ENCODE data around the gene INO80B.
"Not testable (repeated sequence)": the region's sequence is repeated elsewhere in the genome, so short reads cannot be mapped to it uniquely, and the experiment has no call there.

INO80B gene

DNA sequence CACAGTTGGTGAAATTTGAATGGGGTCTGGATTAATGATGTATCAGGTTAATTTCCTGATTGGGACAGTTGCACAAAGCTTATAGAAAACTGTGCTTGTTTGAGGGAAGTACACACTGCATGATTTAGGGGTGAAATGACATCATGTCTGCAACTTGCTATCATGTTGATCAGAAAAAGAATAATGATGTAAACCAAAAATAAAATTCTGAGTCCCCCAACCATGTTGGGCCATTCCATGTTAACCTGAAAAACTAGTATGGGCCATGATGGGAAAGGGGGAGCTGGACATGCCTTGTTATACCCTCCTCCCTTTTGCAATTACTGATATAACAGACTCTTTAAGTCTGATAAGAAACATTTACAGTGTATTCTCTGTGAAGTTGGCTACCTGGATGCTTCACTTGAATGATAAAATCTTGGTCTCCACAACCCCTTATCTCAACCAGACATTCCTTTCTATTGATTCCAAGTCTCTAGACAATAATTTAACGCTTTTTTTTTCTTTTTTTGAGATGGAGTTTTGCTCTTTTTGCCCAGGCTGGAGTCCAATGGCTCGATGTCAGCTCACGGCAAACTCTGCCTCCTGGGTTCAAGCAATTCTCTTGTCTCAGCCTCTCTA lies 4.2 kb upstream of the INO80B start:
- no peak for DNase-seq (ENCODE audit: low spot score)

DNA sequence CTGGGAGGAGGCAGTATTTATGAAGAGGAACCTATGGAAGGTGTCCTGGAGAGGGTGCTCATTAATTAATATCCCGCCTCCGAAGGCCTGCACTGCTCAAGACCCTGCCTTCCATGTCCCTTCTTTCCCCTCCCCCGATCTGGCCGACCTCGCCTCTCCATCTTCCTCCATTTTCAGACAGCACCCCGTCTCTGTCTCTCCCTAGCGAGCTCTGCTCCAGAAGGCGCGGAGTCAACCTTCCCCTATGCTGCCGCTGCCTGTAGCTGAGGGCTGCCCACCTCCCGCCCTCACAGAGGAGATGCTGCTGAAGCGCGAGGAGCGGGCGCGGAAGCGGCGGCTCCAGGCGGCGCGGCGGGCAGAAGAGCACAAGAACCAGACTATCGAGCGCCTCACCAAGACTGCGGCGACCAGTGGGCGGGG lies 2.3 kb downstream of the INO80B start:
- DNase-seq (ENCODE audit: low spot score) = no peak

DNA sequence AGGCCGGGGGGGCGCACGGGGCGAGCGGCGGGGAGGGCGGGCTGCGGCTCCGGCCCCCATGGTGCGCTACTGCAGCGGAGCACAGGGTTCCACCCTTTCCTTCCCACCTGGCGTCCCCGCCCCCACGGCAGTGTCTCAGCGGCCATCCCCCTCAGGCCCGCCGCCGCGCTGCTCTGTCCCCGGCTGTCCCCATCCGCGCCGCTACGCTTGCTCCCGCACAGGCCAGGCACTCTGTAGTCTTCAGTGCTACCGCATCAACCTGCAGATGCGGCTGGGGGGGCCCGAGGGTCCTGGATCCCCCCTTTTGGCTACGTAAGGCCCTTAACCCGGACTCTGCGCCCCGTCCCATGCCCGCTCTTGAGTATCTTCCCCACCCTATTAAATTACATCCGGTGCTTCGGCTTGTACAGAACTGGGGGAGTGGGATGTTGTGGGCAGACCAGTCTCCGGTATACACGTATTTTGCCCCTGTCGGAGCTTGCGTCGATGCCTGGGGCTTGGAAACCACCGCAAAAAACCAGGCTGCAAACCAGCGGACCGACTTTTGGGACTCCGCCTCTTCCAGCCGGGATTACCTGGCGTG lies 2.8 kb downstream of the INO80B start:
- peak; percentile 39 for DNase-seq (ENCODE audit: low spot score)

DNA sequence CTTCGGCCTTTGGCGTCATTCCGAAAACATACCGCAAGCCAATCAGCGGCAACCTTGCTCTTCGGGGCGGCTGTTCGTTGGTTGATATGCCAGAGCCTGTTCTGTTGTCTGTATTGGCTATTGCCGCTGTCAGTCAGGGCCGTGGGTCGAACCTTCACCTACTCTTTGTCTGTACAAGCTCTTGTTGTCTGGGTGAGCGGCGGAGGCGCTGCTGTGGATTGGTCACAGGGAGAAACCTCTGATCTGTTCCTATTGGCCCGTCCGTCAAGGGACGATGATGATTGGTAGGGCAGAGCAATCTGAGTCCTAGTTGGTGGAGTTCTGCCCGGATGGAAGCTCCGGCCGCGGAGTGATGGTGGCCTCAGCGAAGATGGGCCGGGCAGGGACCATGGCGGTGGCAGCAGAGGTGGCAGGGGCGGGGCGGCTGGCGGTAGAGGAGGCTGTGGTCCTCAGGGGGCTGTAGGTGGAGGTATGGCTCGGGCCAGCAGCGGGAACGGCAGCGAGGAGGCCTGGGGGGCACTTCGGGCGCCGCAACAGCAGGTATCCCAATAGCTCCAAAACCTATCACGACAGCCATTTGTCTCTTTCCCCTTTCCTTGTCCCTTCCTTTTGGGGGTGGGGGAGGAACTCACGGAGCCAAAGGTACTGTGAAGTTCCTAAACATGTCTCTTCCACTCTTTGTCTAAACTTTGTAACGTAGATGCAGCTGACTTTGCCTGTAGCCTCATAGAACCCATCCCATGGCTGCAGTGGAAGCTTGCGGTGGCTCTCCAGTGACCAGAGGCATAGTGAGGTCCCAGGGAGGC lies 3.4 kb downstream of the INO80B start, which contains the start of gene WBP1:
TSS of gene WBP1 (plus strand) at position 307 of the 806 bp plus-strand sequence. CDS start at position 472, 165 bp downstream.
- peak; percentile 99 for DNase-seq (ENCODE audit: low spot score)

DNA sequence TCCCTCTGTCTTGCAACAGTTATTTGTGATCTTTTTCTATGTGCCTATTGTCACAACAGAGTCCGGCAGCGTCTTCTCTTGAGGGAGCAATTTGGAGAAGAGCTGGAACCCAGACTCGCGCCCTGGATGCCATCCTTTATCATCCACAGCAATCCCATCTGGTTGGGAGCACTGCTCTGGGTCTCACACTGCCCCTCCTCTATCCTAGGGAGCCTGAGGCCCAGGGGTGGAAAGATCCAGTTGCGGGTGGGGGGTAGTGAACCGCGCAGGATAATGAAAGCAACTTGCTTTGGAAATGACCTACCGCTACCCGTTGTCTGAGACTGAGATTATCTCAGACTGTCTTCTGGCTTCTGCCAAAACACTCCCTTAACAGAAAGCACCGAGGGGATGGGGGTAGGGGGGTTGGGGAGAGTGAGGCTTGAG lies 4.1 kb downstream of the INO80B start:
- no peak for DNase-seq (ENCODE audit: low spot score)

DNA sequence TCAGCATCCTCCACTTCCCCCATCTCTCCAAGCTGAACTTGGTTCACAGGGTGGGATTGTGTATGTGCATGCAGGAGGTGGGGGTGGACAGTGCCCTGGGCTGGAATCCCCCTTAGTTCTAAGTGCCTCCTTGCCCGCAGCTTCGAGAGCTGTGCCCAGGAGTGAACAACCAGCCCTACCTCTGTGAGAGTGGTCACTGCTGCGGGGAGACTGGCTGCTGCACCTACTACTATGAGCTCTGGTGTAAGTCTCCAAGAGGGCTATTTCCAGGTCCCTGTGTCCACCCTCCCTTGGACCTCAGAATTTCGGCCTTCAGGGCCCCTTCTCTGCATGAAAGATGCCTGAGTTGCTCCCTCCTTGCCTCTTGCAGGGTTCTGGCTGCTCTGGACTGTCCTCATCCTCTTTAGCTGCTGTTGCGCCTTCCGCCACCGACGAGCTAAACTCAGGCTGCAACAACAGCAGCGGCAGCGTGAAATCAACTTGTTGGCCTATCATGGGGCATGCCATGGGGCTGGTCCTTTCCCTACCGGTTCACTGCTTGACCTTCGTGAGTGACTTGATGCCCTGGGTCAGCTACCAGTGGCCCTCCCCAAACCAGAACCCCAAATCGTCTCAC lies 4.7 kb downstream of the INO80B start:
- not testable (repeated sequence) for DNase-seq (ENCODE audit: low spot score)

DNA sequence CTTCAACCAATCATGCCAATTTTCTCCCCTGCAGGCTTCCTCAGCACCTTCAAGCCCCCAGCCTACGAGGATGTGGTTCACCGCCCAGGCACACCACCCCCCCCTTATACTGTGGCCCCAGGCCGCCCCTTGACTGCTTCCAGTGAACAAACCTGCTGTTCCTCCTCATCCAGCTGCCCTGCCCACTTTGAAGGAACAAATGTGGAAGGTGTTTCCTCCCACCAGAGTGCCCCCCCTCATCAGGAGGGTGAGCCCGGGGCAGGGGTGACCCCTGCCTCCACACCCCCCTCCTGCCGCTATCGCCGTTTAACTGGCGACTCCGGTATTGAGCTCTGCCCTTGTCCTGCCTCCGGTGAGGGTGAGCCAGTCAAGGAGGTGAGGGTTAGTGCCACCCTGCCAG lies 5.3 kb downstream of the INO80B start:
- DNase-seq (ENCODE audit: low spot score) = not testable (repeated sequence)

DNA sequence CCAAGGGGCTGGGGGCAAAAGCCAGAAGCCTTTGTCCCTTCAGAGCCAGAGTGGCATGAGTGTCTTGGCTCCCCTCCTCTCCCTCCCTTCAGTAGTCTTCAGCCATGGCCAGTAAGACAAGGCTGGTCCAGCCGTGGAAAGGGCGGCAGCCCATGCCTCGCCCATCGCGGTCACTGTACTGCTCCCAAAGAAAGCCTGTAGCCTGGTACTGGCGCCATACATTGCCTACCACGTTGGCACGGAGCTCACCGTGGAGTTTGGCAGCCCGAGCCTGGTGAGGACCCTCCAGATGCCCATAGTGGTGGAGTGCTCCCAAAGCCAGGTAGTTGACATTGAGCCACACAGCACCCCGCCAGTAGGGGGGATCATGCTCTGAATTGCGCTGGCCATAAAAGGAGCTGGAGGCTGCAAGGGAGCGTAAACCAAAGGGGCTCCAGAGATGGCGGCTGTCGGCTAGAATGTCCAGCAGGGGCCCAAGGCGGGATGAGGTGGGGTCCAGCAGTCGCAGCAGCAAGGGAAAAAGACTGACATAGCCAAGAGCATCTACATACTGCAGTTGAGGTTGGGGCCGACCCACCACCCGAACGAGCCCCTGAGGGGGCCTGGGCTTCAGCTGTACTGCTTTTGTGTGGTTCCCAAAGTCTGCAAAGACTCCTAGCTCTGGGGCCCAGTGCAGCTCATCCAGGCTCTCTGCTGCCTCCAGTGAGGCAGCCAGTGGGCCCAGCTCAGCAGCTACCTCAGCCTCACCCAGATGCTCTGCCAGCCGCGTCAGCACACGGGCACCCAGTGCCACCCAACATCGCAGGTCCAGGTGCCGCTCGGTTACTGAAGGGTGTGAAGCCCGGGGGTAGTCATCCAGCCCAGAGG lies 6.5 kb downstream of the INO80B start:
- no peak for DNase-seq (ENCODE audit: low spot score)

DNA sequence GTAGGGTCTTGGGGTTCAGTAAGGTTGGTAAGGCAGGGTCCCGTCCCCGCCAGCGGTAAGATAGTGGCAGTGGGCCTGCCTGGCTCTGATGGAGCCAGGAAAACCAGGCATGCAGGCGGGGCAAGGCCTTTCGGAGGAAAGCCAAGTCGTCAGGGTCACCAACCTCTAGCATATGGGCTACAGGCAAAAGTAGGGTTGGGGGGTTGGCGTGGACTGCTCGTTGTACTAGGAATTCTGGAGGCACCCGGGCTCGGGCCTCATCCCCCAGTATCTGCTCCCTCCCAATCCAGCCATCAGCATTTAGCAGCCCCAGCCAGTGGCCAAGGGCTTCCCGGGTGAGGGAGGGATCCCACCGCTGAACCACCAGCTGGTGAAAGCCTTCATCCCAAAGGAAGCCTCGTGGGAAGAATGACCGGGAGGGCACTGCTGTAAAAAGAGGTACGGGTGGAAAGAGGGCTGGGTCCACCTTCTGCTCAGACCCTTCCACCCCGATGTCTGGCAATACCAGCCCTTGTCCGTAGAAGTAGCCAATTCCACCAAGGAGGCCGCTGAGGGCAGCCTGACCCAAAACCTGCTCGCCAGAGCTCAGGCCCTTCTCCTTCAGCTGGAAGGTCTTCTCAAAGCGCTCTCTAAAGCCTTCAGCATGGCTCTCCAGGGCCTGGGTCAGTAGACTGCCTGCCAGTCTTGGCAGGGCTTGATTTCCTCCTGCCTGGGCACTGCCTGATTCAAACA lies 7.3 kb downstream of the INO80B start:
- DNase-seq (ENCODE audit: low spot score) = no peak

DNA sequence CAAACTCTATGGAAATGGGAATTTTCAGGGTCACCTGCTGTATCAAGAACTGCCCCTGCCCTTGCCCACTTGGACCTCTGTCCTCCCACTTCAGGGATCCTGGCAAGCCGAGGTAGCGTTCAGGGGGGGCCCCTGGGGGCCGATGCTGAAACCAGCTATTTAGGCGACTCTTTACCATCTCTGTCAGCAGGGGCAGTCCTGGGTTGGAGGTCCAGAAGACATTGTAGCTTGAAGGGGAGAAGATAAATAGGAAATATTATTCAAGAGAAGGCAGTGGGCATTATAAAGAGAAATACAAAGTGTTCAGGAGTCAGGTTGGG lies 7.9 kb downstream of the INO80B start:
- DNase-seq (ENCODE audit: low spot score) = no peak

DNA sequence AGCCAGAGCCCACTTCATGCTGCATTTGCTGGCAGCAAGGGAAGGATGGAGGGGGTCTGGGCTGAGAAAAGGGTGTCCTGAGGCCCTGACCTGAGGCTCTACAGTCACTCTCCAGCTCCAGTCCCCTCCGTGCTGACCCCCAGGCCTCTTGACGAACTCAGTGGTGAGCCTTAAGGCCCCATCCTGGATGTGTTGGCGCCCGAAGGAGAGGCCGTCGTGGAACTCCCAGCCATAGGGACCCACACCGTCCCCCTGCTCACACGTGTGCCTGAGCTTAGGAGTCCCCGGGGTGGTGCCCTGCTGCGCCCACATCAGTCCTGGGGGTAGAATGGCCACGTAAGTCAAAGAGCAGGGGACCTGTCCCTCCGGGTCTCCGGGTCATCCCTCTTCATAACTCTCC lies 9.5 kb downstream of the INO80B start:
- no peak for DNase-seq (ENCODE audit: low spot score)

DNA sequence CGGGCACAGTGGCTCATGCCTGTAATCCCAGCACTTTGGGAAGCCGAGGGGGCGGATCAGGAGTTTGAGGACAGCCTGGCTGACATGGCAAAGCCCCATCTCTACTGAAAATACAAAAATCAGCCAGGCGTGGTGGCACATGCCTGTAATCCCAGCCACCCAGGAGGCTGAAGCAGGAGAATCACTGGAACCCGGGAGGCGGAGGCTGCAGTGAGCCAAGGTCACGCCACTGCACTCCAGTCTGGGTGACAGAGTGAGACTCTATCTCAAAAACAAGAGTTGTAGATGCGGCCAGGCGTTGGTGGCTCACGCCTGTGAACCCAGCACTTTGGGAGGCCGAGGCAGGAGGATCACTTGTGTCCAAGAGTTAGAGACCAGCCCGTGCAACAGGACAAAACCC lies 15.9 kb downstream of the INO80B start:
- not testable (repeated sequence) for DNase-seq (ENCODE audit: low spot score)

DNA sequence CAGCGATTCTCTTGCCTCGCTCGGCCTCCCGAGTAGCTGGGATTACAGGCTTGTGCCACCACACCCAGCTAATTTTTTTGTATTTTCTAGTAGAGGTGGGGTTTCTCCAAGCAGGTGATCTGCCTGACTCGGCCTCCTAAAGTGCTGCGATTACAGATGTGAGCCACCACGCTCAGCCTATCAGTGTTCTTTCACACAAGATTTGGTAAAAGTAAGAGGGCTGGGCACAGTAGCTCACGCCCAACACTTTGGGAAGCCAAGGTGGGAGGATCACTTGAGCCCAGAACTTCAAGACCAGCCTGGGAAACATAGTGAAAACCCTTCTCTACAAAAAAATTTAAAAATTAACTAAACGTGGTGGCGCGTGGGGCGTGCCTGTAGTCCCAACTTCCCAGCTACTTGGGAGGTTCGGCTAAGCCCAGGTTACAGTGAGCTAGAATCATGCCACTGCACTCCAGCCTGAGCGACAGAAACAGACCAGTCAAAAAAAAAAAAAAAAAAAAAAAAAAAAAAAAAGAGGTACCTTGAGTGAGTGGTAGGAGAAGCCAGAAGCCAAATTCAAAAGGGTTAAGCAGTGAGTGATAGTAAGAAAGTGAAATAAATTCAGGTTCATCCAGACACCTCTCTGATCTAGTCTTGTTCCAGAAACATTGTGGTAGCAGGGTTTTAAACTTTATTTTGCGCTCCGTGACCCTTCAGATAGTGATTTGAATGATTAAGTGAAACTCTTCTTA lies 16.6 kb downstream of the INO80B start:
- no peak for DNase-seq (ENCODE audit: low spot score)

DNA sequence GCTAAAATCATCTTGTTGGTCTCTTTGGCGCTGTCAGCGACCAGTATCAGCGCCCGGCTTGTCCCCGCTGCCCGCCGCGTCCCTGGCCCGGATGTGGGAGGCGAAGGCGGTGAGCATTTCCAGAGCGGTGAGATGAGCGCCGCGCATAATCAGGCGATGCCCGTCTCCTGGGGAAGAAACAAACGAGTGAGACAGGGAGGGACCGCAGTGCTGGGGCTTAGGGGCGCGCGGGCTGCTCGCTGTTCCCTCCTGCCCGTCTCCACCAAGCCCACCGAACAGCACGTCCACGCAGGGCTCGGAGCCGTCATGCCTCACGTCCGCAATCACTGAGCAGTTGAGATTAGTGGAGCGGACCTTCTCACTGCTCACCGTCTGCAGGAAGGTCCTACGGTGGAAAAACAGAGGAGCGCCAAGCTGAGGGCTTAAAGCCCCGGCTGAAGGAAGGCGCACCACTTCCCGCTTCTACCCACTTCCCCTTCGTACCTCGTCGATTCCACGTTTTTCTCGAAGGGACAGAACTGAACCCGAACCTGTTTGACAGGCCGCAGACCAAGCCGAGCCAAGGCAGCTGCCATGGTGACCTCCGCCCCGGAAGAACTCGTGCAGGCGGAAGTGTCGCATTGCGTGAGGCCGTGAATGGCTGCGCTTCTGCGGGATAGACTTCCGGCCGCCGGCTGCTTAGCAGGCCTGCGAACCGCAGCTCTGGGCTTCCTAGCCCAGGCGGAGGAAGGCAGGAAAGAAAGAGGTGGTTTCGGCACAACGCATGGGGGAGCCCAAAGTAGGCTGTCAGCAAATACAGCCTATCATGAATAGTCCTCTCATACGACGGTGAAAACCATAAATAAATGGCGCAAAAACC lies 17.4 kb downstream of the INO80B start, which contains the start of gene MRPL53:
TSS of gene MRPL53 (minus strand) at position 595 of the 859 bp plus-strand sequence. CDS start at position 575, 20 bp downstream.
- DNase-seq (ENCODE audit: low spot score) = peak; percentile 93

DNA sequence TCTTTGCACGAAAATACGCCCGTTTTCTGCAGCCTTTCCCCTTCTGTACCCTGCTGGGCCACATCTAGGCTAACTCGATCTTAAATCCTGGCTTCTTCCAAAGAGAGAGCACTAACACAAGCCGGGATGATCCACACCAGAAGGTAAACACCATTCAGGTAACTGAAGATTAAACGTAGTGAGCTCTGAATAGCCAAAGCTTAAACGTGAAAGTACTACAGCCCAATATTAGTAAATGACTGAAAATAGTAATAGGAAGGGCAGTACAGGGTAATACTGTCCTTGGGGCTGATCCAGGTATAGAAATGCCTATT lies 18.0 kb downstream of the INO80B start:
- no peak for DNase-seq (ENCODE audit: low spot score)

DNA sequence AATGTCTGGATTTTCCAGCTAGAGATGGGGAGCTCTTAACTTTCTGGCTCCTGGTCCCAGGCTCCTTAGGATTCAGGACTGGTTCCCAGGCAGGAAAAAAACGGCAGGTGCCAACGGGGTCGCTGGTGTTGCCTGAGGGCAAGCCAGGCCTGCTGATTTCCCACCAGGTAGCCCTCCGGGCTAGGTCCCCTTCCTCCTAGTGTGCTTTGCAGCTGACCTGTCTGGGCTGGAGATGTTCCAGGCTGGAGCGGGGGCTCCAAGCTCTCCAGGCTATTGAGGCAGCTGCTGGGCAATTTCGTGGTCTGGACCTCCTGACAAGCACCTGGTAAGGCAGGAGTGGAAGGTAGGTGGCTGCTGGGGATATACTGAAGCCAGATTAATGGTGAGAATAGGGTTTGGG lies 19.6 kb downstream of the INO80B start:
- no peak for DNase-seq (ENCODE audit: low spot score)

DNA sequence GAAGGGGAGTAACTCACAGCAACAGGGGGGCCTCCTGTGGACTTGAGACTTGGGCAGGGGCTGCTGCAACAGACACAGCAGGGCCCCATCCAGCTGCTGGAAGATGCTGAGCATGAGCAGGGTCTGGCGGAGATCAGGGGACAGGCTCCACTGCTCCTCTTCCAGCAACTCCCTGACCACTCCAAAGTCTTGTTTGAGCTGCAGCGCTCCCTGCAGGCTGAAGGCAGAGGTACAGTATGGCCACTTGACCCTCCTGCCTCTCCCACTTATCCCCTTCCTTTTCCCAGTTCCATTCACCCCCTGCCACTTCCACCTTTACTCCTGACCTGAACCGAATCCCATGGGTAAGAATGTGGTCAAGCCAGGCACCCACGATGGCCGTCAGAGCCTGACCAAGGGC lies 20.0 kb downstream of the INO80B start:
- DNase-seq (ENCODE audit: low spot score) = no peak

DNA sequence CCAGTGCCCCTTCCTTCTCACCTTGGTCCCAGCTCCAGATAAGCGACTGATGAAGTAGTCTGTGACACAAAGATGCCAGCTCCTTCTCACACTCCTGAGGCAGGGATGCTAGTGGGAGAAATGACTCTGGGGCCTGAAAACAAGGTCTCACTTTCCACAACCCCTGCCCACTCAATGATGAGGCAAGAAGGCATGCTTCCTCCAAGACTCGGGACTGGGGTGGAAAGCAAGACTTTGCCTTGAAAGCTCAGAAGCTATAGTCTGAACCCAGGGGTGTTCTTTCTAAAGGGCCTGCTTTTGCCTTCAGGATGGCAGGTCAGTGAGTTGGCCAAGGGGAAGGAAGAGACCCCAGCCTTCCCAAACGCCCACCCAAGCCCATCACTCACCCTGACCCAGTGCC lies 26.5 kb downstream of the INO80B start:
- DNase-seq (ENCODE audit: low spot score) = no peak

DNA sequence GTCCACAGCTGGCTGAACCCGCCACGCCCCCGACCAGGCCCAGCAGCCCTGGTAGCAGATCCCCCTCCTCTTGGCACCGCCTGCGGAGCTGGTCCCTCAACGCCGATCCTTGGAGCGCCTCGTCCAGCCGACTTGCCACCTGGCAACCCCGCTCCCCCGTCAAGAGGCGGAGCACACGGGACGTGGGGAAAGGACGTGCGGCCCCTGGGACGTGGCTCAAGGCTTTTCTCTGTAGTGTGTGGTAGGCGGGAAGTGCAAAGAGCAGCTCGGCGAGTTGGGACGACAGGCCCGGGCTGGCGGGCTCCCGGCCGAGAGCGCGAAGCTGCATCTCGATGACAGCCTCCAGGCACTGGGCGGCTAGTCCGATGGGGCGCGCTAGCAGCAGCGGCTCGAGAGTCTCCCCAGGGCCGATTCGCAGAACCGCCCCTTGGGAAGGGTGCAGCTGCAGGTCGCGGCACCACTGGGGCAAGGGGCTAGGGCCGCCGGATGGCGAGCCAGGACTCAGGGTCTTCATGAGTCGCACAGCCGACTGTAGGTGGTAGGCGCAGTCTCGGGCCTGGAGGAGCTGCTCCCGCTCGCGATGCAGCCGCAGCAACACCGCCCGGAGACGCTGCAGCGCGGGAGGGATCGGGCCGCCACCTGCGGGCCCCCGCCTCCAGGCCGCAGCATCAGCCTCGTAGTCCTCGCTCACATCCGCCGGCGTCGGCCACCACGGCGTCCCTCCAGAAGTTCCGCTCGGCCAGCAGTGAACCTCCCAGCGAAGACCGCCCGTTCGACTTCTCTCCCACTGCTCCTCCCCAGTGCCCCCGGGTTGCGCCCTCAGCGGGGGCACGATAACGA lies 27.3 kb downstream of the INO80B start:
- no peak for DNase-seq (ENCODE audit: low spot score)

Measured in LoVo (cell line).